Mesothelial cell of epicardium (in vitro differentiated cells): Measurements from ENCODE around the gene POT1. TPM values are rescaled to one million over a fixed set of nuclear protein-coding genes. Genes with fewer than 3 reads are reported as not detected.
"Not testable (repeated sequence)": the region's sequence is repeated elsewhere in the genome, so short reads cannot be mapped to it uniquely, and the experiment has no call there.

Experiments
- DNase-seq, 2 experiments: peaks; one replicate each; pipeline ENCODE4 v3.0.0; 2021; ENCODE audit warnings: low spot score in 2 of 2; ENCODE audit not compliant: unreplicated experiment in 2 of 2
- H3K27ac Mint-ChIP-seq: 2 replicates; pipeline ENCODE4 v1.8.0; 2021; ENCODE audit warnings: mixed read lengths
- H3K27me3 Mint-ChIP-seq: 2 replicates; pipeline ENCODE4 v1.8.0; 2021; ENCODE audit warnings: low read depth, mixed read lengths
- H3K36me3 Mint-ChIP-seq: 2 replicates; pipeline ENCODE4 v1.8.0; 2021; ENCODE audit warnings: mixed read lengths
- H3K4me1 Mint-ChIP-seq: 2 replicates; pipeline ENCODE4 v1.8.0; 2021; ENCODE audit warnings: mixed read lengths
- H3K4me3 Mint-ChIP-seq: 2 replicates; pipeline ENCODE4 v1.8.0; 2021; ENCODE audit warnings: mild to moderate bottlenecking, moderate library complexity, mixed read lengths
- H3K9me3 Mint-ChIP-seq: 2 replicates; pipeline ENCODE4 v1.8.0; 2021; ENCODE audit warnings: mixed read lengths
- total RNA-seq: library from RNA; stranded (reverse); gene quantifications from 3 replicates; pipeline ENCODE4 v1.2.1, GENCODE V29; 2021
- TF ChIP-seq, protein P1 (sequence below): fragments of 200-600 bp; sonication (generic); IDR thresholded peaks from one replicate; pipeline ENCODE4 v1.5.0; 2021; ENCODE audit warnings: antibody characterized with exemption; ENCODE audit not compliant: unreplicated experiment

POT1 gene, protein sequence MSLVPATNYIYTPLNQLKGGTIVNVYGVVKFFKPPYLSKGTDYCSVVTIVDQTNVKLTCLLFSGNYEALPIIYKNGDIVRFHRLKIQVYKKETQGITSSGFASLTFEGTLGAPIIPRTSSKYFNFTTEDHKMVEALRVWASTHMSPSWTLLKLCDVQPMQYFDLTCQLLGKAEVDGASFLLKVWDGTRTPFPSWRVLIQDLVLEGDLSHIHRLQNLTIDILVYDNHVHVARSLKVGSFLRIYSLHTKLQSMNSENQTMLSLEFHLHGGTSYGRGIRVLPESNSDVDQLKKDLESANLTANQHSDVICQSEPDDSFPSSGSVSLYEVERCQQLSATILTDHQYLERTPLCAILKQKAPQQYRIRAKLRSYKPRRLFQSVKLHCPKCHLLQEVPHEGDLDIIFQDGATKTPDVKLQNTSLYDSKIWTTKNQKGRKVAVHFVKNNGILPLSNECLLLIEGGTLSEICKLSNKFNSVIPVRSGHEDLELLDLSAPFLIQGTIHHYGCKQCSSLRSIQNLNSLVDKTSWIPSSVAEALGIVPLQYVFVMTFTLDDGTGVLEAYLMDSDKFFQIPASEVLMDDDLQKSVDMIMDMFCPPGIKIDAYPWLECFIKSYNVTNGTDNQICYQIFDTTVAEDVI
- 21.8 to 34.2 TPM (median 26.9 TPM) in 3 replicates for total RNA-seq

- TF ChIP-seq, protein P1, sequence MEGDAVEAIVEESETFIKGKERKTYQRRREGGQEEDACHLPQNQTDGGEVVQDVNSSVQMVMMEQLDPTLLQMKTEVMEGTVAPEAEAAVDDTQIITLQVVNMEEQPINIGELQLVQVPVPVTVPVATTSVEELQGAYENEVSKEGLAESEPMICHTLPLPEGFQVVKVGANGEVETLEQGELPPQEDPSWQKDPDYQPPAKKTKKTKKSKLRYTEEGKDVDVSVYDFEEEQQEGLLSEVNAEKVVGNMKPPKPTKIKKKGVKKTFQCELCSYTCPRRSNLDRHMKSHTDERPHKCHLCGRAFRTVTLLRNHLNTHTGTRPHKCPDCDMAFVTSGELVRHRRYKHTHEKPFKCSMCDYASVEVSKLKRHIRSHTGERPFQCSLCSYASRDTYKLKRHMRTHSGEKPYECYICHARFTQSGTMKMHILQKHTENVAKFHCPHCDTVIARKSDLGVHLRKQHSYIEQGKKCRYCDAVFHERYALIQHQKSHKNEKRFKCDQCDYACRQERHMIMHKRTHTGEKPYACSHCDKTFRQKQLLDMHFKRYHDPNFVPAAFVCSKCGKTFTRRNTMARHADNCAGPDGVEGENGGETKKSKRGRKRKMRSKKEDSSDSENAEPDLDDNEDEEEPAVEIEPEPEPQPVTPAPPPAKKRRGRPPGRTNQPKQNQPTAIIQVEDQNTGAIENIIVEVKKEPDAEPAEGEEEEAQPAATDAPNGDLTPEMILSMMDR: no peak
- Mint-ChIP-seq H3K36me3 (peaks cover 2% of the 10 kb centered on the region), H3K9me3 (no peaks in the 10 kb centered on the region), H3K27ac (peak within 1 kb of the TSS; percentile 96), H3K4me3 (peak within 1 kb of the TSS; percentile 90), H3K27me3 (no peaks in the 10 kb centered on the region), H3K4me1 (peaks cover 23% of the 10 kb centered on the region)
- peak; percentile 94 to 96 for DNase-seq
These were observed at the start of gene POT1 for GRCh38 chr7:124929467-124930172. Gene POT1, minus strand, starts transcription at chr7:124929825. Its CDS starts 32,652 bp downstream, at chr7:124897173.

- H3K4me3 Mint-ChIP-seq: not testable (repeated sequence)
- peaks cover 20% of the 10 kb centered on the region for H3K9me3 Mint-ChIP-seq
These were observed 45.5 kb upstream of the POT1 start for GRCh38 chr7:124975131-124975530.

GRCh38 chr7:124965553-124965952, 35.9 kb upstream of the POT1 start:
- no peak for DNase-seq
- TF ChIP-seq, protein P1: no peak
- no peaks in the 10 kb centered on the region for H3K9me3 Mint-ChIP-seq
- H3K4me3 Mint-ChIP-seq: no peak overlapping the region
- no peaks in the 10 kb centered on the region for H3K27me3 Mint-ChIP-seq
- no peak overlapping the region for H3K27ac Mint-ChIP-seq
- H3K4me1 Mint-ChIP-seq: no peaks in the 10 kb centered on the region
- H3K36me3 Mint-ChIP-seq: no peaks in the 10 kb centered on the region

More at GRCh38 chr7:124975131-124975530, 45.5 kb upstream of the POT1 start:
- H3K36me3 Mint-ChIP-seq, H3K4me1 Mint-ChIP-seq, DNase-seq, H3K27ac Mint-ChIP-seq, H3K27me3 Mint-ChIP-seq: not testable (repeated sequence)

DNA sequence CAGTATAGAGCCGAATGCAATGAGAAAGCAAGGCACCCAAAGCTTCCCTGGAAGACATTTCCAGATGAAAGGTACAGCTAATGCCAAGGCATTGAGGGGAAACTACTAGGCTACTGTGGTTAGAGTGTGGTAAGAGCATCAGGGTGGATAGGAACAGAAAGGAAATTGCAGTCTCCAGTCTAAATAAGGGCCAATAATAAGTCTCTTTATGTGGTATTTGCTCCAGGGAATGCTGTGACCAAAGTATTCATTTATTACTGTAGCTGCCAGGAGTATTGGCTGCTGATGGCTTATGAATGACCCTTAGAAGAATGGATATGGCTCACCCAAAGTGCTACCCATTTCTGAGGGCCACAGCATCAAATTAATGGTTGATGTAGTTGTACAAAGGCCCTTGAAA, 30.1 kb upstream of the POT1 start:
- H3K36me3 Mint-ChIP-seq: peaks cover 4% of the 10 kb centered on the region
- no peak overlapping the region for H3K4me3 Mint-ChIP-seq
- H3K27me3 Mint-ChIP-seq: no peaks in the 10 kb centered on the region
- DNase-seq: no peak
- no peak overlapping the region for H3K27ac Mint-ChIP-seq
- TF ChIP-seq, protein P1: no peak
- peaks cover 18% of the 10 kb centered on the region for H3K9me3 Mint-ChIP-seq
- H3K4me1 Mint-ChIP-seq: no peaks in the 10 kb centered on the region

DNA sequence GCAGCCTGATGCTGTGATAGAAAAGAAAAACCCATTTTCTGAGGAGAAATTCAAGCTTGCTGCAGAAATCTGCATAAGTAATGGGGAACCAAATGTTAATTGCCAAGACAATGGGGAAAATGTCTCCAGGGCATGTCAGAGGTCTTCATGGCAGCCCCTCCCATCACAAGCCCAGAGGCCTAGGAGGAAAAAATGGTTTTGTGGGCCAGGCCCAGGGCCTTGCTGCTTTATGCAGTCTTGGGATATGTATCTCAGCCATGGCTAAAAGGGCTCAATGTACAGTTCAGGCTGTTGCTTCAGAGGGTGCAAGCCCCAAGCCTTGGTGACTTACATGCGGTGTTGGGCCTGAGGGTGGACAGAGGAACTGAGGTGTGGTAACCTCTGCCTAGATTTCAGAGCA, 28.3 kb upstream of the POT1 start:
- not testable (repeated sequence) for H3K36me3 Mint-ChIP-seq, H3K4me1 Mint-ChIP-seq, H3K4me3 Mint-ChIP-seq, H3K27ac Mint-ChIP-seq, H3K27me3 Mint-ChIP-seq, DNase-seq
- H3K9me3 Mint-ChIP-seq: peaks cover 18% of the 10 kb centered on the region

DNA sequence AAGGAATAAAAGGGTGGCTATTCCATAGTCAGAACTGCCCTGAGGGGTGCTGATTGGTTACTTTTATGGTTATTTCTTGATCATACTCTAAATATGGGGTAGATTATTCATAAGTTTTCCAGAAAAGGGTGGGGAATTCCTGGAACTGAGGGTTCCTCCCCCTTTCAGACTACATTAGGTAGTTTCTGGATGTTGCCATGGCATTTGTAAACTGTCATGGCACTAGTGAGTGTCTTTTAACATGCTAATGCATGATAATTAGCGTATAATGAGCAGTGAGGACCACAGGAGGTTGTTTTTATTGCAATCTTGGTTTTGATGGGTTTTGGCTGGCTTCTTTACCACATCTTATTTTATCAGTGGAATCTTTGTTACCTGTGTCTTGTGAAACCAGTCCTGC, 26.5 kb upstream of the POT1 start:
- peaks cover 4% of the 10 kb centered on the region for H3K36me3 Mint-ChIP-seq
- H3K27ac Mint-ChIP-seq: no peak overlapping the region
- TF ChIP-seq, protein P1: no peak
- no peak for DNase-seq
- H3K9me3 Mint-ChIP-seq: peaks cover 18% of the 10 kb centered on the region
- no peak overlapping the region for H3K4me3 Mint-ChIP-seq
- H3K27me3 Mint-ChIP-seq: no peaks in the 10 kb centered on the region
- no peaks in the 10 kb centered on the region for H3K4me1 Mint-ChIP-seq
